Effector memory CD4-positive, alpha-beta T cell (primary cell): ENCODE data around the gene PROB1.
"Not testable (repeated sequence)": the region's sequence is repeated elsewhere in the genome, so short reads cannot be mapped to it uniquely, and the experiment has no call there.

Source experiments
- DNase-seq, 3 donors: peaks; one replicate each; pipeline ENCODE4 v3.0.0-alpha.2; 2020
- H3K27ac ChIP-seq: 2 replicates; pipeline ENCODE4 v1.7.0; 2013; ENCODE audit warnings: mild to moderate bottlenecking, low read length, moderate library complexity; ENCODE audit not compliant: insufficient read depth, poor library complexity, severe bottlenecking
- H3K27me3 ChIP-seq: replicated peaks from 2 replicates; pipeline ENCODE4 v1.7.0; 2013; ENCODE audit warnings: mild to moderate bottlenecking, low read length; ENCODE audit not compliant: insufficient read depth, control insufficient read depth, poor library complexity, severe bottlenecking
- H3K36me3 ChIP-seq: 2 replicates; pipeline ENCODE4 v1.7.0; 2013; ENCODE audit warnings: mild to moderate bottlenecking, low read length, moderate library complexity; ENCODE audit not compliant: control insufficient read depth, insufficient read depth
- H3K4me1 ChIP-seq: 2 replicates; pipeline ENCODE4 v1.7.0; 2013; ENCODE audit warnings: low read length, mild to moderate bottlenecking; ENCODE audit not compliant: control insufficient read depth, insufficient read depth, poor library complexity, severe bottlenecking
- H3K4me3 ChIP-seq: 2 replicates; pipeline ENCODE4 v1.7.0; 2013; ENCODE audit warnings: low read length, low read depth, mild to moderate bottlenecking; ENCODE audit not compliant: insufficient read depth, poor library complexity, severe bottlenecking
- H3K9me3 ChIP-seq: 2 replicates; pipeline ENCODE4 v1.7.0; 2013; ENCODE audit warnings: mild to moderate bottlenecking, low read length, moderate library complexity; ENCODE audit not compliant: control insufficient read depth

PROB1 gene

GRCh38 chr5:139364466-139364865 lies 30.4 kb downstream of the PROB1 start:
- peaks cover 27% of the 10 kb centered on the region for H3K36me3 ChIP-seq
- H3K27me3 ChIP-seq: no peaks in the 10 kb centered on the region
- H3K4me1 ChIP-seq: no peaks in the 10 kb centered on the region
- H3K27ac ChIP-seq: no peak overlapping the region
- DNase-seq: no peak
- no peaks in the 10 kb centered on the region for H3K9me3 ChIP-seq
- H3K4me3 ChIP-seq: no peak overlapping the region

- DNase-seq: no peak
- Histone ChIP-seq H3K4me3 (no peak overlapping the region), H3K27ac (no peak overlapping the region), H3K27me3 (no peaks in the 10 kb centered on the region), H3K36me3 (peaks cover 27% of the 10 kb centered on the region), H3K9me3 (no peaks in the 10 kb centered on the region), H3K4me1 (no peaks in the 10 kb centered on the region)
Measured at GRCh38 chr5:139363937-139364336, 31.0 kb downstream of the PROB1 start.

GRCh38 chr5:139361835-139362429 lies 33.0 kb downstream of the PROB1 start:
- Histone ChIP-seq H3K36me3 (peaks cover 24% of the 10 kb centered on the region), H3K4me3 (no peak overlapping the region), H3K27me3 (no peaks in the 10 kb centered on the region), H3K9me3 (no peaks in the 10 kb centered on the region), H3K4me1 (no peaks in the 10 kb centered on the region), H3K27ac (no peak overlapping the region)
- DNase-seq: no peak

GRCh38 chr5:139360384-139360783 lies 34.5 kb downstream of the PROB1 start:
- DNase-seq: no peak
- H3K4me3 ChIP-seq: no peak overlapping the region
- no peaks in the 10 kb centered on the region for H3K4me1 ChIP-seq
- H3K9me3 ChIP-seq: no peaks in the 10 kb centered on the region
- H3K27me3 ChIP-seq: no peaks in the 10 kb centered on the region
- no peak overlapping the region for H3K27ac ChIP-seq
- peaks cover 15% of the 10 kb centered on the region for H3K36me3 ChIP-seq

GRCh38 chr5:139358064-139358463 lies 36.8 kb downstream of the PROB1 start:
- no peak overlapping the region for H3K27ac ChIP-seq
- DNase-seq: no peak
- no peaks in the 10 kb centered on the region for H3K27me3 ChIP-seq
- no peak overlapping the region for H3K4me3 ChIP-seq
- no peaks in the 10 kb centered on the region for H3K36me3 ChIP-seq
- H3K9me3 ChIP-seq: no peaks in the 10 kb centered on the region
- H3K4me1 ChIP-seq: no peaks in the 10 kb centered on the region

- not testable (repeated sequence) for H3K4me1 ChIP-seq, H3K4me3 ChIP-seq, H3K27me3 ChIP-seq, H3K27ac ChIP-seq, DNase-seq, H3K36me3 ChIP-seq, H3K9me3 ChIP-seq
Measured at GRCh38 chr5:139355900-139356299, 39.0 kb downstream of the PROB1 start.

GRCh38 chr5:139354186-139354585 lies 40.7 kb downstream of the PROB1 start:
- no peak overlapping the region for H3K4me3 ChIP-seq
- H3K4me1 ChIP-seq: peaks cover 2% of the 10 kb centered on the region
- no peak for DNase-seq
- H3K9me3 ChIP-seq: no peaks in the 10 kb centered on the region
- H3K36me3 ChIP-seq: no peaks in the 10 kb centered on the region
- no peak overlapping the region for H3K27ac ChIP-seq
- H3K27me3 ChIP-seq: no peaks in the 10 kb centered on the region

- peaks cover 14% of the 10 kb centered on the region for H3K4me1 ChIP-seq
- H3K27ac ChIP-seq, DNase-seq, H3K27me3 ChIP-seq, H3K4me3 ChIP-seq, H3K9me3 ChIP-seq, H3K36me3 ChIP-seq: not testable (repeated sequence)
Measured at GRCh38 chr5:139347863-139348262, 47.0 kb downstream of the PROB1 start.

GRCh38 chr5:139345442-139345841 lies 49.5 kb downstream of the PROB1 start:
- H3K4me1 ChIP-seq: peaks cover 23% of the 10 kb centered on the region
- DNase-seq, H3K27me3 ChIP-seq, H3K4me3 ChIP-seq, H3K27ac ChIP-seq, H3K36me3 ChIP-seq, H3K9me3 ChIP-seq: not testable (repeated sequence)

GRCh38 chr5:139344177-139344576 lies 50.7 kb downstream of the PROB1 start:
- DNase-seq: no peak
- H3K4me3 ChIP-seq: no peak overlapping the region
- peaks cover 21% of the 10 kb centered on the region for H3K4me1 ChIP-seq
- H3K27ac ChIP-seq: no peak overlapping the region
- H3K9me3 ChIP-seq: no peaks in the 10 kb centered on the region
- no peaks in the 10 kb centered on the region for H3K36me3 ChIP-seq
- no peaks in the 10 kb centered on the region for H3K27me3 ChIP-seq
